ENCODE data around the gene CAMK2D. TPM values are rescaled to one million over a fixed set of nuclear protein-coding genes. Genes with fewer than 3 reads are reported as not detected.

The CAMK2D gene
- polyA plus RNA-seq, 2 of the 4 experiments (the other 2 are of a cell fraction) = 19.1 to 59.9 TPM

GRCh38 chr4:113625902-113626301 lies 135.6 kb downstream of the CAMK2D start:
- H3K9me3 ChIP-seq = no peaks in the 10 kb centered on the region
- ChIA-PET POLR2A (no interaction called here), CTCF (no interaction called here)
- peaks cover 16% of the 10 kb centered on the region; the same call in 2 of the 3 replicates for H3K4me1 ChIP-seq
- DNase-seq (ENCODE audit: low read depth in 1 of 2, low spot score in 1 of 2) (no peak), FAIRE-seq (no peak), ATAC-seq (no peak)
- TF ChIP-seq BHLHE40 (IDR thresholded peaks at IDR 0.05; ENCODE audit: low read depth, low read length) (no peak), RNF2 (IDR thresholded peaks at IDR 0.05; ENCODE audit: borderline replicate concordance, low read depth) (no peak), MYC (IDR thresholded peaks at IDR 0.05; ENCODE audit: borderline replicate concordance, low read length) (no peak), NFE2L2 (conservative IDR thresholded peaks at IDR 0.05; ENCODE audit: low read length) (no peak), TP53 (CRISPR knock-in tag; IDR thresholded peaks at IDR 0.05) (no peak), GATA3 (IDR thresholded peaks at IDR 0.05; ENCODE audit: borderline replicate concordance) (no peak), EHMT2 (IDR thresholded peaks at IDR 0.05; ENCODE audit: low read depth) (no peak), KDM1A (IDR thresholded peaks at IDR 0.05; ENCODE audit: low read depth) (no peak)
- H3K4me3 ChIP-seq = no peak overlapping the region
- H3K27ac ChIP-seq = no peak overlapping the region
- WGBS (ENCODE audit: missing lambda C conversion rate) = 95% methylated on average over 2 of the region's 2 CpGs
- H3K4me2 ChIP-seq = no peak overlapping the region

GRCh38 chr4:113623274-113623894 lies 138.2 kb downstream of the CAMK2D start:
- H3K4me3 ChIP-seq = no peak overlapping the region
- TF ChIP-seq HOXB13 (CRISPR knock-in tag; IDR thresholded peaks at IDR 0.05; ENCODE audit: low read depth) = no peak
- no peak for TF ChIP-seq REST (IDR thresholded peaks at IDR 0.05)
- TF ChIP-seq RARB (CRISPR knock-in tag; IDR thresholded peaks at IDR 0.05) = no peak
- TF ChIP-seq USF2 (IDR thresholded peaks at IDR 0.05) = no peak
- DNase-seq (ENCODE audit: low read depth in 1 of 2, low spot score in 1 of 2) (no peak), FAIRE-seq (no peak), ATAC-seq (no peak)
- ChIA-PET POLR2A (no interaction called here), CTCF (no interaction called here)
- no peak overlapping the region for H3K4me2 ChIP-seq
- no peaks in the 10 kb centered on the region for H3K9me3 ChIP-seq
- no peak overlapping the region for H3K27ac ChIP-seq
- peaks cover 11% of the 10 kb centered on the region; the same call in 2 of the 3 replicates for H3K4me1 ChIP-seq

- Histone ChIP-seq H3K9me3 (no peaks in the 10 kb centered on the region), H3K4me3 (no peak overlapping the region), H3K4me1 (peaks cover 10% of the 10 kb centered on the region; the same call in 2 of the 3 replicates), H3K27ac (no peak overlapping the region), H3K4me2 (no peak overlapping the region)
- FAIRE-seq (no peak), ATAC-seq (no peak), DNase-seq (ENCODE audit: low read depth in 1 of 2, low spot score in 1 of 2) (no peak)
- WGBS (ENCODE audit: missing lambda C conversion rate) = 92% methylated on average over 2 of the region's 2 CpGs
- POLR2A ChIA-PET = no interaction called here
- CTCF ChIA-PET = no interaction called here
- TF ChIP-seq USF2 (IDR thresholded peaks at IDR 0.05) (no peak), ZFP36 (IDR thresholded peaks at IDR 0.05; ENCODE audit: borderline replicate concordance, partially characterized antibody) (no peak), MAZ (IDR thresholded peaks at IDR 0.05; ENCODE audit: borderline replicate concordance, low read depth, low read length) (no peak), FOSL2 (IDR thresholded peaks at IDR 0.05) (no peak), FOSL2 (CRISPR knock-in tag; IDR thresholded peaks at IDR 0.05) (no peak), FOXS1 (CRISPR knock-in tag; IDR thresholded peaks at IDR 0.05) (no peak), RARB (CRISPR knock-in tag; IDR thresholded peaks at IDR 0.05) (no peak), REST (IDR thresholded peaks at IDR 0.05) (no peak), SREBF2 (IDR thresholded peaks at IDR 0.05) (no peak), RAD21 (conservative IDR thresholded peaks at IDR 0.05 in 1 of 2, IDR thresholded peaks at IDR 0.05 in 1 of 2) (no peak), HEYL (CRISPR knock-in tag; IDR thresholded peaks at IDR 0.05) (no peak), ZSCAN20 (CRISPR knock-in tag; IDR thresholded peaks at IDR 0.05) (no peak), POLR2AphosphoS2 (conservative IDR thresholded peaks at IDR 0.05; ENCODE audit: low read length) (no peak), ZNF302 (CRISPR knock-in tag; IDR thresholded peaks at IDR 0.05) (no peak), RFX5 (IDR thresholded peaks at IDR 0.05) (no peak), HES2 (IDR thresholded peaks at IDR 0.05) (no peak), RNF2 (IDR thresholded peaks at IDR 0.05; ENCODE audit: borderline replicate concordance, low read depth) (no peak)
Observed at GRCh38 chr4:113621633-113622032, 139.9 kb downstream of the CAMK2D start.

Measured in A549 (cell line).